Measurements from ENCODE around the gene ERGIC3.
"Not testable (repeated sequence)": the region's sequence is repeated elsewhere in the genome, so short reads cannot be mapped to it uniquely, and the experiment has no call there.

Gene ERGIC3

DNA sequence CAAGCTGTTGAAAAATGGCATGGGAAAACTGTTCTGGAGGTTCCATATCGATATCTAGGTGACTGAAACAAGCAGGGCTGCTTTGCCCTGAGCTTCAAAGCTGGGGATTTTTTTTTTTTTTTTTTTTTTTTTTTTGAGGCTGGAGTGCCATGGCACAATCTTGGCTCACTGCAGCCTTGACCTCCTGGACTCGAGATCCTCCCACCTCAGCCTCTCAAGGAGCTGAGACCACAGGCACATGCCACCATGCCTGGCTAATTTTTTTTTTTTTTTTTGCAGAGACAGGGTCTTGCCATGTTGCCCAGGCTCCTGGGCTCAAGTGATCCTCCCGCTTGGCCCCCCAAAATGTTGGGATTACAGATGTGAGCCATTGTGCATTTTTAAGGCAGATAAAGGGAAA is 11.0 kb downstream of the ERGIC3 start:
- Mint-ChIP-seq H3K27ac (no peak overlapping the region), H3K4me3 (no peak overlapping the region), H3K27me3 (ENCODE audit: low read depth, poor library complexity) (no peaks in the 10 kb centered on the region), H3K4me1 (no peaks in the 10 kb centered on the region), H3K36me3 (ENCODE audit: low read depth) (peaks cover 31% of the 10 kb centered on the region), H3K9me3 (no peaks in the 10 kb centered on the region)
- TF ChIP-seq, protein P1, sequence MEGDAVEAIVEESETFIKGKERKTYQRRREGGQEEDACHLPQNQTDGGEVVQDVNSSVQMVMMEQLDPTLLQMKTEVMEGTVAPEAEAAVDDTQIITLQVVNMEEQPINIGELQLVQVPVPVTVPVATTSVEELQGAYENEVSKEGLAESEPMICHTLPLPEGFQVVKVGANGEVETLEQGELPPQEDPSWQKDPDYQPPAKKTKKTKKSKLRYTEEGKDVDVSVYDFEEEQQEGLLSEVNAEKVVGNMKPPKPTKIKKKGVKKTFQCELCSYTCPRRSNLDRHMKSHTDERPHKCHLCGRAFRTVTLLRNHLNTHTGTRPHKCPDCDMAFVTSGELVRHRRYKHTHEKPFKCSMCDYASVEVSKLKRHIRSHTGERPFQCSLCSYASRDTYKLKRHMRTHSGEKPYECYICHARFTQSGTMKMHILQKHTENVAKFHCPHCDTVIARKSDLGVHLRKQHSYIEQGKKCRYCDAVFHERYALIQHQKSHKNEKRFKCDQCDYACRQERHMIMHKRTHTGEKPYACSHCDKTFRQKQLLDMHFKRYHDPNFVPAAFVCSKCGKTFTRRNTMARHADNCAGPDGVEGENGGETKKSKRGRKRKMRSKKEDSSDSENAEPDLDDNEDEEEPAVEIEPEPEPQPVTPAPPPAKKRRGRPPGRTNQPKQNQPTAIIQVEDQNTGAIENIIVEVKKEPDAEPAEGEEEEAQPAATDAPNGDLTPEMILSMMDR (IDR thresholded peaks at IDR 0.05) = no peak
- DNase-seq = no peak

DNA sequence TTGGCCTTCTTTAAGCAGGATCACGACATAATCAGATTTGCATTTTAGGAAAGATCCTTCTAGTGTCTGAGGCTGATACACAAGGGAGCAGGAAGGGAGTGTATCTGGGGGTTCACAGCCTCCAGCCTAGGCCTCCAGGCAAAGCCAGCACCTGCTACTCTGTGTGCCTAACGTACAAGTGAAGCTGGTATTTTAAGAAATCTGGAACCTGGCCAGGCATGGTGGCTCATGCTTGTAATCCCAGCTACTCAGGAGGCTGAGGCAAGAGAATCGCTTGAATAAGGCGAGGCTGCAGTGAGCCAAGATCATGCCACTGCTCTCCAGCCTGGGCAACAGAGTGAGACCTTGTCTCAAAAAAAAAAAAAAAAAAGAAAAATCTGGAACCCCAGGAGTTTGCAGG is 13.6 kb downstream of the ERGIC3 start:
- H3K4me3 Mint-ChIP-seq; H3K27me3 Mint-ChIP-seq (ENCODE audit: low read depth, poor library complexity); H3K4me1 Mint-ChIP-seq; H3K9me3 Mint-ChIP-seq; DNase-seq: not testable (repeated sequence)
- H3K27ac Mint-ChIP-seq = peak overlapping the region; percentile 78
- peaks cover 25% of the 10 kb centered on the region for H3K36me3 Mint-ChIP-seq (ENCODE audit: low read depth)

DNA sequence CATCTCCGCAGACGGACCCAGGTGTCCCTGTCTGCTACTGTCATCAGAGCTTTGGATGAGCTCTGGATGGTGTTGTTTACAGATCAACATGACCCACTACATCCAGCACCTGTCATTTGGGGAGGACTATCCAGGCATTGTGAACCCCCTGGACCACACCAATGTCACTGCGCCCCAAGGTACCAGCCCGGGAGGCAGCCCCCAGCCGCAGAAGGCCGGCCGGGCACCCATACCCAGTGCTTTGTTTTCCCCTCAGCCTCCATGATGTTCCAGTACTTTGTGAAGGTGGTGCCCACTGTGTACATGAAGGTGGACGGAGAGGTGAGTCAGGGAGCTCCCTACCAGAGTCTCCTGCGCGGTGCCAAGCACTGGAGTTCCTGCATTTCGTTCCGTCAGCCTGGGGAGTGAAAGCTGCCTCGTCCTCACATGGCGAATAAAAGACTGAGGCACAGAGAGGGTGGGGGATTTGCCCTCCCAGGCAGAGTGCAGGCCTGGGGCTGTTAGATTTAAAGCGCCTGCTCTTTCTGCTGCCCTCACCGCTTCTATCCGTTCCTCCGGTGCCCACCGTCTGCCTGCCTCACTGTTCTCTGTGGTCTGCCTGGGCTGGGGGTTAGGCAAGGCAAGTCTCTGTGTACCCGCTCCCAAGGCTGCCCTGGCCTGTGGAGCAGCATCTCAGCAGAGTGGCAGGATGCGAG is 14.2 kb downstream of the ERGIC3 start:
- H3K36me3 Mint-ChIP-seq (ENCODE audit: low read depth) = peaks cover 25% of the 10 kb centered on the region
- TF ChIP-seq, protein P1 (IDR thresholded peaks at IDR 0.05) = no peak
- H3K9me3 Mint-ChIP-seq = no peaks in the 10 kb centered on the region
- H3K4me3 Mint-ChIP-seq = no peak overlapping the region
- DNase-seq = no peak
- no peak overlapping the region for H3K27ac Mint-ChIP-seq
- H3K27me3 Mint-ChIP-seq (ENCODE audit: low read depth, poor library complexity) = no peaks in the 10 kb centered on the region
- H3K4me1 Mint-ChIP-seq = no peaks in the 10 kb centered on the region

DNA sequence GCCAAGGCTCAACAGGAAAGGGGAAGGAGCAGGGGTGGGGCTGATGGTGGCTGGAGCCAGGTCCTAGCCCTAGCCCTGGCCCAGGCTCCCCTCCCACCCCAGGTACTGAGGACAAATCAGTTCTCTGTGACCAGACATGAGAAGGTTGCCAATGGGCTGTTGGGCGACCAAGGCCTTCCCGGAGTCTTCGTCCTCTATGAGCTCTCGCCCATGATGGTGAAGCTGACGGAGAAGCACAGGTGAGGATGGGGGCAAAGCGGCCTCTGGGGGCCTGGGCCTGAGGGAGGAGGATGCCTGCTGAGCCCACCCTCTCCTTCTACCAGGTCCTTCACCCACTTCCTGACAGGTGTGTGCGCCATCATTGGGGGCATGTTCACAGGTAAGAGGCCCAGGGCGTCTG is 15.0 kb downstream of the ERGIC3 start:
- no peak overlapping the region for H3K4me3 Mint-ChIP-seq
- peaks cover 7% of the 10 kb centered on the region for H3K4me1 Mint-ChIP-seq
- no peak for DNase-seq
- TF ChIP-seq, protein P1 (IDR thresholded peaks at IDR 0.05) = no peak
- peaks cover 25% of the 10 kb centered on the region for H3K36me3 Mint-ChIP-seq (ENCODE audit: low read depth)
- no peaks in the 10 kb centered on the region for H3K27me3 Mint-ChIP-seq (ENCODE audit: low read depth, poor library complexity)
- no peak overlapping the region for H3K27ac Mint-ChIP-seq
- no peaks in the 10 kb centered on the region for H3K9me3 Mint-ChIP-seq

DNA sequence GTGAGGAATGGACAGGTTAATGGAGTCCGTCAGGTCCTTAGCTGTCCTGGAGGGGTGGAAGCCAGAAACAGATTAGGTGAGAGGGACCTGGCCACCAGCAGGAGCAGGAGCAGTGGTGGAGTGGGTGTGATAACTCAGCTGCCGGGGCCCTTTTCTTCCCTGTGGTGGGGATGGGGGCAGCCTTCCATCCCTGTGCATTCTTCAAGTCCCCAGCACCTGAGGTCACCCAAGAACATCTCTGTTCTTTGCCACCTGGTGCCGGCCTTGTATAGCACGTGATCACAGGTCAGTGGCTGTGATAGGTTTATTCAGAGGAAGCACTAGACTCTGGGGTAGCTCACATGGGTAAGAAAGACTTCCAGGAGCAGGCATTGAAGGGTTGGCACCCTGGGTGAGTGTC is 16.6 kb downstream of the ERGIC3 start:
- H3K27me3 Mint-ChIP-seq (ENCODE audit: low read depth, poor library complexity) = no peaks in the 10 kb centered on the region
- H3K36me3 Mint-ChIP-seq (ENCODE audit: low read depth) = peaks cover 25% of the 10 kb centered on the region
- no peak for DNase-seq
- no peaks in the 10 kb centered on the region for H3K9me3 Mint-ChIP-seq
- no peak overlapping the region for H3K4me3 Mint-ChIP-seq
- peak overlapping the region; percentile 79 for H3K27ac Mint-ChIP-seq
- TF ChIP-seq, protein P1 (IDR thresholded peaks at IDR 0.05) = no peak
- H3K4me1 Mint-ChIP-seq = peaks cover 7% of the 10 kb centered on the region

DNA sequence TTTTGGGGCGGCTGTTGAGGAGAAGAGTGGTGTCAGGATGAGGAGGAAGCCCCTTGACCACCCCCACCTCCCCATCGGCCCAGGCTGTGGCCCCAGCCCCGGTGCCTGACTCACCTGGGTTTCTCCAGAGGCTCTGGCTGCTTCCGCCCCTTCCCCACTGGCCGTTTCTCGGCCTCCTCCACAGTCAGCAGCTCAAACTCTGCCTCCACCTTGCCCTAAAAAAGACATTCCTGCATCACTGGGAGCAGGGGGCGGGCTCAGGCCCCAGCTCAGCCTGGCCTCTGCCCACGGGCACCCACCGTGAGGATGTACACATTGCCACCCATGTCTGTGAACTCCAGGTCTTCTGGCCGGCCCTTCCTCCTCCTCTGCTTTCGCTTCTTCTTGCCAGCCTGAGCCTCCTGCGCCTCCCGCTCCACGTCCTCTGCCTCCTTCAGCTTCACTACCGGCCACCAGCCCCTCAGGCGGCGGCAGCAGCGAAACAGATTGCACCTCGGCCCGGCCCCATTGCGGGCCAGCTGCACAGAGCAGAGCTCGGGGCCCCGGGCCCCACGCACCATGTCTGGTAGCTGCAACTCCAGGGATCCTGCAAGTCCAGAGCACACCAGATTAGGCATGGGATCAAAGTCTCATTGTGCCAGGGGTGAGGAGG is 17.3 kb downstream of the ERGIC3 start:
- Mint-ChIP-seq H3K4me3 (no peak overlapping the region), H3K9me3 (no peaks in the 10 kb centered on the region), H3K4me1 (peaks cover 7% of the 10 kb centered on the region), H3K27me3 (ENCODE audit: low read depth, poor library complexity) (no peaks in the 10 kb centered on the region), H3K36me3 (ENCODE audit: low read depth) (peaks cover 32% of the 10 kb centered on the region), H3K27ac (peak overlapping the region; percentile 39)
- TF ChIP-seq, protein P1 (IDR thresholded peaks at IDR 0.05) = no peak
- DNase-seq = no peak
